ENCODE data around the gene ZAR1L.

Gene ZAR1L

GRCh38 chr13:32254416-32254815, 60.7 kb downstream of the ZAR1L start:
- no peak for FAIRE-seq

- no peak for FAIRE-seq
These were observed 61.2 kb downstream of the ZAR1L start for GRCh38 chr13:32253911-32254399.

Measured in G401.6 (cell line).